Progenitor cell of endocrine pancreas (in vitro differentiated cells): ENCODE results near the gene SARS2. TPM values are rescaled to one million over a fixed set of nuclear protein-coding genes. Genes with fewer than 3 reads are reported as not detected.
A peak's percentile ranks its signal among the peaks of the same experiment; 100 is the strongest.
"Not testable (repeated sequence)": the region's sequence is repeated elsewhere in the genome, so short reads cannot be mapped to it uniquely, and the experiment has no call there.

Experiments used
- DNase-seq: peaks from one replicate; pipeline ENCODE4 v3.0.0; 2021; ENCODE audit warnings: low spot score; ENCODE audit not compliant: unreplicated experiment
- H3K27ac Mint-ChIP-seq: 2 replicates; pipeline ENCODE4 v1.8.0; 2021; ENCODE audit warnings: mild to moderate bottlenecking, moderate library complexity, mixed read lengths
- H3K27me3 Mint-ChIP-seq: 2 replicates; pipeline ENCODE4 v1.8.0; 2021; ENCODE audit warnings: mixed read lengths
- H3K36me3 Mint-ChIP-seq: 2 replicates; pipeline ENCODE4 v1.8.0; 2022; ENCODE audit warnings: mixed read lengths; ENCODE audit not compliant: insufficient read depth
- H3K4me1 Mint-ChIP-seq: 2 replicates; pipeline ENCODE4 v1.8.0; 2021; ENCODE audit warnings: low read depth, mixed read lengths
- H3K4me3 Mint-ChIP-seq: 2 replicates; pipeline ENCODE4 v1.8.0; 2021; ENCODE audit warnings: low read depth, mild to moderate bottlenecking, moderate library complexity, mixed read lengths
- H3K9me3 Mint-ChIP-seq: 2 replicates; pipeline ENCODE4 v1.8.0; 2021; ENCODE audit warnings: low read depth, mixed read lengths
- CTCF ChIP-seq: fragments of 200-600 bp; sonication (generic); IDR thresholded peaks from one replicate; pipeline ENCODE4 v1.5.0; 2021; ENCODE audit warnings: antibody characterized with exemption, mild to moderate bottlenecking; ENCODE audit not compliant: unreplicated experiment
- total RNA-seq: library from RNA; stranded (reverse); gene quantifications from 2 replicates; pipeline ENCODE4 v1.2.1, GENCODE V29; 2021

SARS2 gene
- total RNA-seq, 1 donor from 2014 or later: 68.2 TPM

- Mint-ChIP-seq H3K9me3 (no peaks in the 10 kb centered on the region), H3K4me3 (no peak overlapping the region), H3K27me3 (peaks cover 3% of the 10 kb centered on the region), H3K36me3 (peaks cover 10% of the 10 kb centered on the region), H3K27ac (no peak overlapping the region), H3K4me1 (no peaks in the 10 kb centered on the region)
- DNase-seq: no peak
- no peak for TF ChIP-seq CTCF
These were observed 14.5 kb upstream of the SARS2 start for GRCh38 chr19:38944981-38945506.

- H3K4me1 Mint-ChIP-seq: no peaks in the 10 kb centered on the region
- TF ChIP-seq CTCF: no peak
- H3K36me3 Mint-ChIP-seq: peaks cover 10% of the 10 kb centered on the region
- DNase-seq: no peak
- H3K27ac Mint-ChIP-seq: no peak overlapping the region
- H3K27me3 Mint-ChIP-seq: peaks cover 3% of the 10 kb centered on the region
- no peaks in the 10 kb centered on the region for H3K9me3 Mint-ChIP-seq
- H3K4me3 Mint-ChIP-seq: no peak overlapping the region
These were observed 12.1 kb upstream of the SARS2 start for GRCh38 chr19:38942471-38943181.

GRCh38 chr19:38941979-38942378 lies 11.4 kb upstream of the SARS2 start:
- DNase-seq: no peak
- Mint-ChIP-seq H3K27me3 (peaks cover 3% of the 10 kb centered on the region), H3K36me3 (peaks cover 10% of the 10 kb centered on the region), H3K9me3 (no peaks in the 10 kb centered on the region), H3K27ac (no peak overlapping the region), H3K4me1 (no peaks in the 10 kb centered on the region), H3K4me3 (no peak overlapping the region)
- TF ChIP-seq CTCF: no peak

GRCh38 chr19:38941466-38941865 lies 10.9 kb upstream of the SARS2 start:
- not testable (repeated sequence) for H3K27ac Mint-ChIP-seq, H3K36me3 Mint-ChIP-seq, DNase-seq, H3K27me3 Mint-ChIP-seq, H3K9me3 Mint-ChIP-seq, H3K4me3 Mint-ChIP-seq, H3K4me1 Mint-ChIP-seq

GRCh38 chr19:38939957-38940356 lies 9.4 kb upstream of the SARS2 start:
- Mint-ChIP-seq H3K27me3 (peaks cover 3% of the 10 kb centered on the region), H3K27ac (peak overlapping the region; percentile 45), H3K4me3 (no peak overlapping the region), H3K9me3 (peaks cover 5% of the 10 kb centered on the region), H3K36me3 (peaks cover 19% of the 10 kb centered on the region), H3K4me1 (no peaks in the 10 kb centered on the region)
- DNase-seq: no peak
- TF ChIP-seq CTCF: no peak

- DNase-seq: no peak
- H3K4me1 Mint-ChIP-seq: peaks cover 14% of the 10 kb centered on the region
- peaks cover 33% of the 10 kb centered on the region for H3K36me3 Mint-ChIP-seq
- H3K9me3 Mint-ChIP-seq: peaks cover 10% of the 10 kb centered on the region
- no peak overlapping the region for H3K27ac Mint-ChIP-seq
- no peak overlapping the region for H3K4me3 Mint-ChIP-seq
- H3K27me3 Mint-ChIP-seq: no peaks in the 10 kb centered on the region
- no peak for TF ChIP-seq CTCF
These were observed 3.0 kb upstream of the SARS2 start for GRCh38 chr19:38933544-38933943.
